Esophagus (tissue), 2 donors: ENCODE measurements around the gene SLC2A4. TPM values are rescaled to one million over a fixed set of nuclear protein-coding genes. Genes with fewer than 3 reads are reported as not detected.

Experiments used
- H3K27ac ChIP-seq, 2 donors: one replicate each; pipeline ENCODE4 v1.5.1; 2013; ENCODE audit warnings: low read depth in 2 of 2, mild to moderate bottlenecking in 2 of 2, inconsistent platforms in 1 of 2, low read length in 1 of 2, moderate library complexity in 1 of 2
- H3K27me3 ChIP-seq, 2 donors: one replicate each; pipeline ENCODE4 v1.6.1; 2013; ENCODE audit warnings: low read length in 2 of 2, control low read depth in 1 of 2, mild to moderate bottlenecking in 1 of 2; ENCODE audit not compliant: insufficient read depth in 2 of 2, control insufficient read depth in 1 of 2
- H3K36me3 ChIP-seq, 2 donors: one replicate each; pipeline ENCODE4 v1.6.1; 2013; ENCODE audit warnings: low read length in 1 of 2; ENCODE audit not compliant: control insufficient read depth in 2 of 2, insufficient read depth in 2 of 2
- H3K4me1 ChIP-seq, 2 donors: one replicate each; pipeline ENCODE4 v1.6.1; 2013; ENCODE audit warnings: low read length in 1 of 2; ENCODE audit not compliant: control insufficient read depth in 2 of 2, insufficient read depth in 2 of 2
- H3K4me3 ChIP-seq, 2 donors: one replicate each; pipeline ENCODE4 v1.5.1; 2013; ENCODE audit warnings: low read length in 2 of 2, mild to moderate bottlenecking in 2 of 2, low read depth in 1 of 2, moderate library complexity in 1 of 2
- H3K9me3 ChIP-seq, 2 donors: one replicate each; pipeline ENCODE4 v1.6.1; 2013; ENCODE audit warnings: mild to moderate bottlenecking in 2 of 2, low read depth in 1 of 2, low read length in 1 of 2, moderate library complexity in 1 of 2; ENCODE audit not compliant: control insufficient read depth in 2 of 2, insufficient read depth in 1 of 2
- WGBS, 2 donors: extraction: QIAGEN DNeasy Blood & Tissue Kit; methylation state at CpG; one replicate each; pipeline ENCODE4 v1.1.7; 2013; 5-methylcytosine and 5-hydroxymethylcytosine counted together
- polyA plus RNA-seq, 2 donors: library from polyadenylated mRNA; stranded (reverse); fragments of 200-250 nt; gene quantifications; one replicate each; pipeline ENCODE4 v1.2.3, GENCODE V29; 2013
- donor health status: healthy with polysubstance abuse.
- donor health status: Bipolar disorder and iron deficiency.

The SLC2A4 gene
- polyA plus RNA-seq, 2 donors = 5.4 to 7.6 TPM

- H3K27ac ChIP-seq = peak overlapping the region in 1 of 2 donors; percentile 56
- 72 to 76% methylated on average over 7 of the region's 7 CpGs for WGBS, 2 donors
- no peaks in the 10 kb centered on the region for H3K9me3 ChIP-seq
- H3K36me3 ChIP-seq = peaks cover 19 to 34% of the 10 kb centered on the region in 2 donors
- peaks cover 2 to 16% of the 10 kb centered on the region in 2 donors for H3K4me1 ChIP-seq
- no peak overlapping the region for H3K4me3 ChIP-seq
- H3K27me3 ChIP-seq = no peaks in the 10 kb centered on the region
Observed at GRCh38 chr17:7312432-7313087, 31.0 kb downstream of the SLC2A4 start.

GRCh38 chr17:7313088-7313889 lies 31.8 kb downstream of the SLC2A4 start:
- H3K27ac ChIP-seq = peak overlapping the region in 1 of 2 donors; percentile 56
- H3K27me3 ChIP-seq = no peaks in the 10 kb centered on the region
- H3K4me1 ChIP-seq = peaks cover 2 to 16% of the 10 kb centered on the region in 2 donors
- H3K9me3 ChIP-seq = no peaks in the 10 kb centered on the region
- H3K4me3 ChIP-seq = no peak overlapping the region
- 78 to 84% methylated on average over 7 of the region's 7 CpGs for WGBS, 2 donors
- peaks cover 23 to 41% of the 10 kb centered on the region in 2 donors for H3K36me3 ChIP-seq

- H3K9me3 ChIP-seq = no peaks in the 10 kb centered on the region
- H3K4me1 ChIP-seq = peaks cover 2 to 16% of the 10 kb centered on the region in 2 donors
- peaks cover 25 to 48% of the 10 kb centered on the region in 2 donors for H3K36me3 ChIP-seq
- H3K27ac ChIP-seq = peak overlapping the region; percentile 98
- 41 to 45% methylated on average over 9 of the region's 9 CpGs for WGBS, 2 donors
- peak overlapping the region; percentile 61 to 84 for H3K4me3 ChIP-seq
- H3K27me3 ChIP-seq = no peaks in the 10 kb centered on the region
Observed at GRCh38 chr17:7313890-7314718, 32.6 kb downstream of the SLC2A4 start.

- 0 to 1% methylated on average over 74 to 95 of the region's 95 CpGs for WGBS, 2 donors
- Histone ChIP-seq H3K4me1 (peaks cover 0 to 12% of the 10 kb centered on the region in 2 donors), H3K36me3 (peaks cover 25 to 43% of the 10 kb centered on the region in 2 donors), H3K27me3 (no peaks in the 10 kb centered on the region), H3K9me3 (no peaks in the 10 kb centered on the region), H3K27ac (peak within 1 kb of the TSS; percentile 98), H3K4me3 (peak within 1 kb of the TSS; percentile 61 to 84)
Observed at GRCh38 chr17:7314719-7315569, 33.4 kb downstream of the SLC2A4 start, which contains the start of gene GPS2. Gene GPS2, minus strand, starts transcription at chr17:7315360. Its CDS starts 308 bp downstream, at chr17:7315052.

- Histone ChIP-seq H3K36me3 (peaks cover 25 to 42% of the 10 kb centered on the region in 2 donors), H3K4me1 (peaks cover 0 to 10% of the 10 kb centered on the region in 2 donors)
- WGBS, 2 donors = 27% methylated on average over 30 of the region's 30 CpGs
Observed at GRCh38 chr17:7315570-7316235, 34.2 kb downstream of the SLC2A4 start.

GRCh38 chr17:7317161-7317803 lies 35.8 kb downstream of the SLC2A4 start:
- Histone ChIP-seq H3K4me1 (peaks cover 0 to 7% of the 10 kb centered on the region in 2 donors), H3K27ac (no peak overlapping the region), H3K36me3 (peaks cover 23 to 50% of the 10 kb centered on the region in 2 donors), H3K9me3 (no peaks in the 10 kb centered on the region), H3K27me3 (no peaks in the 10 kb centered on the region), H3K4me3 (no peak overlapping the region)
- WGBS, 2 donors = 80 to 88% methylated on average over 15 to 16 of the region's 16 CpGs

More at GRCh38 chr17:7315570-7316235, 34.2 kb downstream of the SLC2A4 start:
- H3K4me3 ChIP-seq = peak overlapping the region; percentile 61 to 84
- H3K27ac ChIP-seq = peak overlapping the region; percentile 98
- H3K9me3 ChIP-seq = no peaks in the 10 kb centered on the region
- no peaks in the 10 kb centered on the region for H3K27me3 ChIP-seq

GRCh38 chr17:7318121-7318860 lies 36.8 kb downstream of the SLC2A4 start:
- no peak overlapping the region for H3K27ac ChIP-seq
- H3K4me1 ChIP-seq = peaks cover 0 to 7% of the 10 kb centered on the region in 2 donors
- 86 to 90% methylated on average over 13 of the region's 13 CpGs for WGBS, 2 donors
- no peaks in the 10 kb centered on the region for H3K9me3 ChIP-seq
- H3K27me3 ChIP-seq = no peaks in the 10 kb centered on the region
- H3K36me3 ChIP-seq = peaks cover 18 to 51% of the 10 kb centered on the region in 2 donors
- no peak overlapping the region for H3K4me3 ChIP-seq
